Endothelial cell of umbilical vein (primary cell): ENCODE results near the gene LTN1. TPM values are rescaled to one million over a fixed set of nuclear protein-coding genes. Genes with fewer than 3 reads are reported as not detected.

Experiments used
- BruUV-seq: library from RNA; stranded (reverse); fragments of 400-500 nt; replicated peaks from 2 replicates; lab custom pipeline; 2021; lab: Mats Ljungman, UMichigan
- CTCF ChIA-PET: fragments of 300-600, 350-600 bp; sonication (Branson Sonifier 250); formaldehyde crosslinking; loops from one replicate; lab custom pipeline; 2021; ENCODE audit warnings: antibody characterized with exemption, inconsistent platforms; lab: Charles Lee
- POLR2A ChIA-PET: fragments of 300-600, 350-600 bp; sonication (Branson Sonifier 250); formaldehyde crosslinking; loops from one replicate; lab custom pipeline; 2021; ENCODE audit warnings: antibody characterized with exemption, inconsistent platforms; lab: Charles Lee
- DNase-seq: peaks from one replicate; pipeline ENCODE4 v3.0.0-alpha.2; 2011; ENCODE audit warnings: low read depth, low spot score
- FAIRE-seq: peaks from 2 replicates; lab custom pipeline; 2011; peaks lifted over from hg19 to GRCh38; lab: Jason Lieb, UNC
- H2AFZ ChIP-seq: 2 replicates; pipeline ENCODE4 v1.6.0; 2012; ENCODE audit warnings: low read depth, low read length, control low read depth, inconsistent platforms
- H3K27ac ChIP-seq: 2 replicates; pipeline ENCODE4 v1.5.1; 2011; ENCODE audit warnings: low read depth, mild to moderate bottlenecking, control low read depth, low read length, moderate library complexity; ENCODE audit not compliant: insufficient read depth
- H3K27me3 ChIP-seq, 2 experiments: 2 replicates each; pipeline versions ENCODE4 v1.6.0 to v1.6.1; 2011; ENCODE audit warnings: low read length in 2 of 2, mixed read lengths in 1 of 2; ENCODE audit not compliant: control insufficient read depth in 2 of 2, insufficient read depth in 2 of 2
- H3K36me3 ChIP-seq, 2 experiments: 2 replicates in 1 of 2; 3 replicates in 1 of 2; pipeline ENCODE4 v1.5.1; 2011; ENCODE audit warnings: low read length in 2 of 2, mild to moderate bottlenecking in 1 of 2, moderate library complexity in 1 of 2; ENCODE audit not compliant: control insufficient read depth in 2 of 2, insufficient read depth in 2 of 2; ENCODE audit errors: extremely low read depth in 1 of 2
- H3K4me1 ChIP-seq: 3 replicates; pipeline ENCODE4 v1.5.1; 2011; ENCODE audit warnings: mild to moderate bottlenecking, low read length; ENCODE audit not compliant: control insufficient read depth, insufficient read depth; ENCODE audit errors: extremely low read depth
- H3K4me2 ChIP-seq: 2 replicates; pipeline ENCODE4 v1.6.1; 2011; ENCODE audit warnings: low read length, control low read depth, mixed read lengths; ENCODE audit not compliant: insufficient read depth
- H3K4me3 ChIP-seq, 3 experiments: fragments of 200-600 bp in 1 of 3; sonication (generic), shearing (Covaris generic) in 1 of 3; replicated peaks in 1 of 3; 2 replicates each; pipeline ENCODE4 v1.5.1; 2011 to 2016; ENCODE audit warnings: control low read depth in 3 of 3, low read length in 3 of 3, mild to moderate bottlenecking in 2 of 3, inconsistent platforms in 1 of 3, low read depth in 1 of 3, moderate library complexity in 1 of 3; ENCODE audit not compliant: insufficient read depth in 1 of 3
- H3K79me2 ChIP-seq: 2 replicates; pipeline ENCODE4 v1.6.0; 2012; ENCODE audit warnings: low read length, inconsistent platforms; ENCODE audit not compliant: control insufficient read depth, insufficient read depth
- H3K9ac ChIP-seq: replicated peaks from 2 replicates; pipeline ENCODE3; 2011; ENCODE audit warnings: low read length, control low read depth; ENCODE audit not compliant: insufficient read depth; ENCODE audit errors: extremely low read depth
- H3K9me1 ChIP-seq: replicated peaks from 3 replicates; pipeline ENCODE4 v1.6.0; 2011; ENCODE audit warnings: mild to moderate bottlenecking, low read length; ENCODE audit not compliant: control insufficient read depth, insufficient read depth; ENCODE audit errors: extremely low read depth
- H3K9me3 ChIP-seq: replicated peaks from 2 replicates; pipeline ENCODE4 v1.5.1; 2012; ENCODE audit warnings: low read length, inconsistent platforms; ENCODE audit not compliant: control insufficient read depth, insufficient read depth
- H4K20me1 ChIP-seq: replicated peaks from 2 replicates; pipeline ENCODE3; 2011; ENCODE audit warnings: mild to moderate bottlenecking, low read length; ENCODE audit not compliant: control insufficient read depth, insufficient read depth; ENCODE audit errors: extremely low read depth
- CTCF ChIP-seq, 2 donors: IDR thresholded peaks; 1 replicate in 1 of 2; 2 replicates in 1 of 2; pipeline ENCODE4 v1.5.1; 2011; ENCODE audit warnings: low read length in 2 of 2, mild to moderate bottlenecking in 2 of 2, moderate library complexity in 2 of 2, control low read depth in 1 of 2, inconsistent platforms in 1 of 2, low read depth in 1 of 2; ENCODE audit not compliant: insufficient read depth in 1 of 2; ENCODE audit errors: extremely low read depth in 1 of 2
- EZH2 ChIP-seq: IDR thresholded peaks from 2 replicates; pipeline ENCODE4 v1.6.1; 2012; ENCODE audit warnings: borderline replicate concordance, low read depth, mild to moderate bottlenecking, moderate library complexity, low read length, inconsistent platforms; ENCODE audit not compliant: severe bottlenecking
- FOS ChIP-seq: IDR thresholded peaks from 2 replicates; pipeline ENCODE4 v1.6.1; 2011; ENCODE audit warnings: mild to moderate bottlenecking, low read length, moderate library complexity, borderline replicate concordance; ENCODE audit not compliant: insufficient read depth
- GATA2 ChIP-seq: IDR thresholded peaks from 2 replicates; pipeline ENCODE4 v1.7.0; 2011; ENCODE audit warnings: low read depth, mild to moderate bottlenecking, moderate library complexity, mixed read lengths, low read length; ENCODE audit not compliant: insufficient read length, insufficient read depth
- JUN ChIP-seq: IDR thresholded peaks from 2 replicates; pipeline ENCODE4 v1.6.1; 2011; ENCODE audit warnings: borderline replicate concordance, low read depth; ENCODE audit not compliant: insufficient read length, insufficient read depth
- MAX ChIP-seq: IDR thresholded peaks from 2 replicates; pipeline ENCODE4 v1.6.1; 2011; ENCODE audit not compliant: insufficient read depth, insufficient read length
- MYC ChIP-seq: IDR thresholded peaks from one replicate; pipeline ENCODE4 v1.6.1; 2011; ENCODE audit warnings: mild to moderate bottlenecking, low read depth, low read length
- POLR2A ChIP-seq: IDR thresholded peaks from 2 replicates; pipeline ENCODE4 v1.6.1; 2012; ENCODE audit warnings: low read depth, mild to moderate bottlenecking, control low read depth, low read length
- POLR2AphosphoS5 ChIP-seq: IDR thresholded peaks from 2 replicates; pipeline ENCODE4 v1.6.1; 2012; ENCODE audit warnings: low read depth, mild to moderate bottlenecking, control low read depth, low read length, moderate library complexity; ENCODE audit not compliant: insufficient read depth
- dilution Hi-C: fragments of 300-500 bp; cut with MboI; formaldehyde crosslinking; loops from one replicate; pipeline ENCODE4 v1.15.0; 2019; ENCODE audit warnings: low sequenced_read_pairs; ENCODE audit not compliant: extremely low pct_ligation_motif_present
- intact Hi-C: fragments of 100-400 bp; cut with micrococcal nuclease; formaldehyde crosslinking; loops from one replicate; pipeline ENCODE4 v1.10.0; 2022
- polyA plus RNA-seq, 4 experiments: library from polyadenylated mRNA; depleted of rRNA in 3 of 4; stranded (reverse) in 3 of 4; unstranded in 1 of 4; fragments of >200 nt; gene quantifications; 2 replicates each; pipeline versions ENCODE4 v1.2.1 to v1.2.3, GENCODE V29; 2011 to 2012; ENCODE audit warnings: missing spikeins in 1 of 4
- total RNA-seq: library from RNA; stranded (reverse); gene quantifications from 2 replicates; pipeline ENCODE4 v1.2.3, GENCODE V29; 2021

The LTN1 gene
- total and polyA plus RNA-seq, 2 donors (not counting 3 experiments of a cell fraction or from before 2014, with no cell fraction given): 3.8 to 23.0 TPM

- Histone ChIP-seq H3K27me3 (no peaks in the 10 kb centered on the region), H3K27ac (no peak overlapping the region), H3K4me1 (peaks cover 5% of the 10 kb centered on the region), H3K4me3 (no peak overlapping the region), H3K9me1 (no peaks in the 10 kb centered on the region), H3K9ac (no peak overlapping the region), H2AFZ (no peak overlapping the region), H3K9me3 (no peaks in the 10 kb centered on the region), H3K79me2 (peaks cover 33% of the 10 kb centered on the region), H3K4me2 (no peak overlapping the region), H4K20me1 (no peaks in the 10 kb centered on the region), H3K36me3 (peaks cover 2 to 11% of the 10 kb centered on the region in 2 experiments)
- ChIA-PET CTCF (no interaction called here), POLR2A (no interaction called here)
- no peak for FAIRE-seq
- dilution Hi-C loops: no loop called here
- intact Hi-C loops: no loop called here
- TF ChIP-seq MAX (no peak), EZH2 (no peak), POLR2A (no peak), GATA2 (no peak), CTCF (IDR thresholded peaks at IDR 0.05; ENCODE audit: extremely low read depth in 1 of 2, insufficient read depth in 1 of 2, low read depth in 1 of 2, low read length in 2 of 2) (no peak), POLR2AphosphoS5 (no peak), MYC (no peak), FOS (no peak), JUN (no peak)
- BruUV-seq: no TSS peak
- DNase-seq: no peak
These were observed 6.0 kb downstream of the LTN1 start for GRCh38 chr21:28986677-28987076.
